Camera-type eye (tissue), 1 donor: ENCODE data around the gene ARHGAP30. TPM values are rescaled to one million over a fixed set of nuclear protein-coding genes. Genes with fewer than 3 reads are reported as not detected.

ENCODE experiments used
- total RNA-seq: library from RNA; depleted of rRNA; stranded (reverse); fragments of >200 nt; gene quantifications from one replicate; pipeline ENCODE4 v1.2.3, GENCODE V29; 2014

Gene ARHGAP30
- 2.1 TPM for total RNA-seq

GRCh38 chr1:161069731-161070270 lies at the start of gene ARHGAP30:
Gene ARHGAP30, minus strand, starts transcription at chr1:161069891. Its CDS starts 267 bp downstream, at chr1:161069624.

GRCh38 chr1:161117759-161118581 lies 48.3 kb upstream of the ARHGAP30 start, which contains the start of the genes NIT1 and PFDN2:
Gene NIT1, plus strand, starts transcription at chr1:161118105. Its CDS starts 72 bp downstream, at chr1:161118177.
Gene PFDN2, minus strand, starts transcription at chr1:161118037. Its CDS starts 11 bp downstream, at chr1:161118026.

GRCh38 chr1:161098210-161099068 lies 28.7 kb upstream of the ARHGAP30 start, which contains the start of gene KLHDC9:
Gene KLHDC9, plus strand, starts transcription at chr1:161098361. Its CDS starts 175 bp downstream, at chr1:161098536.

GRCh38 chr1:161089251-161089924 lies 19.7 kb upstream of the ARHGAP30 start, which contains the start of gene NECTIN4:
Gene NECTIN4, minus strand, starts transcription at chr1:161089558. Its CDS starts 262 bp downstream, at chr1:161089296.

GRCh38 chr1:161045736-161046604 lies 23.7 kb downstream of the ARHGAP30 start, which contains the start of gene USF1:
Gene USF1, minus strand, starts transcription at chr1:161045977. Its CDS starts 2,702 bp downstream, at chr1:161043275.

GRCh38 chr1:161038523-161039153 lies 31.1 kb downstream of the ARHGAP30 start, which contains the start of gene TSTD1:
Gene TSTD1, minus strand, starts transcription at chr1:161038964. Its CDS starts 75 bp downstream, at chr1:161038889.

GRCh38 chr1:161020509-161021164 lies 49.1 kb downstream of the ARHGAP30 start, which contains the start of gene F11R:
Gene F11R, minus strand, starts transcription at chr1:161021152. Its CDS starts 79 bp downstream, at chr1:161021073.

Other genes with a start within 250 kb of the ARHGAP30 start
- gene CD244, start 207.0 kb downstream of the ARHGAP30 start, total RNA-seq: 0.16 TPM
- not detected for gene ITLN1, start 184.7 kb downstream of the ARHGAP30 start, total RNA-seq
- not detected for gene ITLN2, start 115.1 kb downstream of the ARHGAP30 start, total RNA-seq
- 19.3 TPM for gene F11R, start 48.7 kb downstream of the ARHGAP30 start, total RNA-seq
- 29.7 TPM for gene TSTD1, start 30.9 kb downstream of the ARHGAP30 start, total RNA-seq
- 69.9 TPM for gene USF1, start 23.9 kb downstream of the ARHGAP30 start, total RNA-seq
- gene NECTIN4, start 19.7 kb upstream of the ARHGAP30 start, total RNA-seq: 3.6 TPM
- gene KLHDC9, start 28.5 kb upstream of the ARHGAP30 start, total RNA-seq: 4.6 TPM
- gene PFDN2, start 48.1 kb upstream of the ARHGAP30 start, total RNA-seq: 28.0 TPM
- gene NIT1, start 48.2 kb upstream of the ARHGAP30 start, total RNA-seq: 24.8 TPM
- 40.2 TPM for gene DEDD, start 62.8 kb upstream of the ARHGAP30 start, total RNA-seq
- 107 TPM for gene UFC1, start 84.1 kb upstream of the ARHGAP30 start, total RNA-seq
- gene USP21, start 89.6 kb upstream of the ARHGAP30 start, total RNA-seq: 28.2 TPM
- 24.5 TPM for gene PPOX, start 96.5 kb upstream of the ARHGAP30 start, total RNA-seq
- 25.2 TPM for gene B4GALT3, start 107.6 kb upstream of the ARHGAP30 start, total RNA-seq
- gene ADAMTS4, start 129.2 kb upstream of the ARHGAP30 start, total RNA-seq: 5.4 TPM
- gene NDUFS2, start 132.5 kb upstream of the ARHGAP30 start, total RNA-seq: 103 TPM
- 6.3 TPM for gene FCER1G, start 145.4 kb upstream of the ARHGAP30 start, total RNA-seq
- gene APOA2, start 153.7 kb upstream of the ARHGAP30 start, total RNA-seq: not detected
- gene TOMM40L, start 156.2 kb upstream of the ARHGAP30 start, total RNA-seq: 13.5 TPM
- not detected for gene NR1I3, start 168.3 kb upstream of the ARHGAP30 start, total RNA-seq
- gene PCP4L1, start 188.9 kb upstream of the ARHGAP30 start, total RNA-seq: 31.3 TPM
- 19.4 TPM for gene MPZ, start 240.1 kb upstream of the ARHGAP30 start, total RNA-seq
- 63.4 TPM for gene SDHC, start 244.5 kb upstream of the ARHGAP30 start, total RNA-seq